ENCODE results near the gene CDC25A.

CDC25A gene

GRCh38 chr3:48140936-48141603 is 47.1 kb downstream of the CDC25A start:
- DNase-seq, result no peak

- DNase-seq, result no peak
Measured at GRCh38 chr3:48140336-48140757, 47.9 kb downstream of the CDC25A start.

- DNase-seq, result no peak
Measured at GRCh38 chr3:48137425-48137999, 50.7 kb downstream of the CDC25A start.

DNA sequence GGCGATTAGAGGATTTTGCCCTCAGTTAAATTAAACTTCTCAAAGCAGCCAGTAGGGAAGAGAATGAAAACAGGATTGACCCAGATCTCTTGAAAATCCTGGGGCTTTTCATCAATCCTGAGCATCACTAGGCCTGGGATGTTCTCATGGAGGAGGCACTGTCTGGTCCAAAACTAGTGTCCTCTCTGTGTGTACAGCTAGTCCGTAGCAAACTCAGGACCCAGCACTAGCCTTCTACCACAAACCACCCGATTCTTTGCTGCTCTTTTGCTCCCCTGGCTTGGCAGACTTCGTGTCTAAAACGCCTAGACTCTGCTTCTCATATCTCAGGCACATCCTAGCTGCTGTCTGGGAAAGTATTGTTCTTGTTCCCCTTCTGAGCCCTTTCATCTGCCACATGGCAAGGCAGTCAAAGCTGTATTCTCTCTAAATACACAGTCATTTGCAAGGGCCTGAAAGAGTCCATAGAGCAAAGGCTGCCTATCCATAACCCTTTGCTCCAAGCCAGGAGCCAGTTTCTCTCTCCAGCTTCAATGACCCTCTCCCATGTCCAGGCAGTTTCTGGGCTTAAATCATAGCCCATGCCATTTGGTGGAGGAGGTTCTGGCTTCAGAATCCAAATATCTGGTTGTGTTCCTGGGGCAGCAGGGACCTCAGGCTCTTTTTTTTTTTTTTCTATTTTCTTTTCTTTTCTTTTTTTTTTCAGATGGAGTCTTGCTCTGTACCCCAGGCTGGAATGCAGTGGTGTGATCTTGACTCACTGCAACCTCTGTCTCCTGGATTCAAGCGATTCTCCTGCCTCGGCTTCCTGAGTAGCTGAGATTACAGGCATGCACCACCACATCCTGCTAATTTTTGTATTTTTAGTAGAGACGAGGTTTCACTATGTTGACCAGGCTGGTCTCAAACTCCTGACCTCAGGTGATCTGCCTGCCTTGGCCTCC is 52.4 kb downstream of the CDC25A start:
- no peak for DNase-seq

GRCh38 chr3:48130321-48130904 is 57.8 kb downstream of the CDC25A start:
- DNase-seq, result no peak

DNA sequence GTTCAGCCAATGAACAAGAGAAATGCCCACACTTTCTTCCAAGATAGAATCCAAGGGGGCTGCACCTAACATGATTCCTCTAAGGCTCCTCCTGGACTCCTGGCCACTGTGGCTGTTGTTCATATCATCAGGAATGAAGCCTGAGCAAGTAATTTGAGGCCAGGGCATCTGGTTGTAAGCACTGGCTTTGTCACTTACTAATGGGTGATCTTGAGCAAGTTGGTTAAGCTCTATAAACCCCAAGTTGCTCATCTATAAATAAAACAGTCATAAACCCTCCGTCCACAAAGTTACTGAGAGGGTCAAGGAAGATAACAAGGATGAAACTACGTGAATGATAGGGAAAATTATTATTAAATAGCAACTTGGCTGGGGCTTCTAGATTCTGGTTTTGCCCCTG is 58.3 kb downstream of the CDC25A start:
- no peak for DNase-seq

DNA sequence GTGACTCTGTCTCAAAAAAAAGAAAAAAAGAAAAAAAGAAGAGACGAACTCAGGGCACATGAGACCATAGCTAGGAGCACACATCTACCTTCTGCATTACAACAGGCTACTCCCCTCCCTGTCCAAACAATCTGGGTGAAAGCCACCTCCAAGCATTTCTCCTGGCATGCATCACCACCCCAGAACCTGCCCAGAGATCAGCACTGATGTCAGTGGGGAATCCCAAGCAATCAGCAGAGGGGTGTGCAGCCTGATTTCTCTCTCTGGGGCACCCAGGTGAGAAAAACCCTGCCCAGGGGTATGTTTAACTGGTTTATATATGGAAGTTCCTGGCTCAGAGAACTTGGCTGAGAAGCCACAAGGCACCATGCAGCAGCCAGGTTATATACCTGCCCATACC is 59.4 kb downstream of the CDC25A start:
- DNase-seq, result no peak

GRCh38 chr3:48125886-48126622 is 62.2 kb downstream of the CDC25A start:
- no peak for DNase-seq

DNA sequence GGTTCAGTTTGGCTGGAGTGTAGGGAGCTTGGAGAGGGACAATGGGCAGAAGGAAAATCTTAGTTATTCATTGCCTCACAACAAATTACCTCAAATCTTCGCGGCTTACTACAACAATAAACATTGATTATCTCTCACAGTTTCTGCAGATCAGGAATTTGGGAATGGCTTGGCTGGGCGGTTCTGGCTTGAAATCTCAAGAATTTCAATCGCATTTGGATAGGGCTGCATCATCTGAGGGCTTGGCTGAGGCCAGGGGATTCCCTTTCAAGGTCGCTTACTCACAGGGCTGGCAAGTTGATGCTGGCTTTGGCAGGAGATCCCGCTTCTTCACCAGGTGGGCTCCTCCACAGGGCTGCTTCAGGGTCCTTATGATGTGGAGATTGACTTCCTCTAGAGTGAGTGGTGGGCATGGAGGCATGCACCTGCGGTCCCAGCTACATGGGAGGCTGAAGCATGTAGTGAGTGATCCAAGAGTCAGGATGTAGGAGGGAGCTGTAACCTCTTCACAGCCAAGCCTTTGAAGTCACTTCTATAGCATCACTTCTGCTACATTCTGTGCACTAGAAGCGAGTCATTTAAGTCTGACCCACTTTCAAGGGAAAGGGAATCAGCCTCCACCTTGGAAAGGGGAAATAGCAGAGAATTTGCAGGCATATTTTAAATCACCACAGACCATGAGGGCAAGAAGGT is 63.1 kb downstream of the CDC25A start:
- DNase-seq, result no peak

GRCh38 chr3:48123346-48123745 is 64.9 kb downstream of the CDC25A start:
- DNase-seq, result no peak

DNA sequence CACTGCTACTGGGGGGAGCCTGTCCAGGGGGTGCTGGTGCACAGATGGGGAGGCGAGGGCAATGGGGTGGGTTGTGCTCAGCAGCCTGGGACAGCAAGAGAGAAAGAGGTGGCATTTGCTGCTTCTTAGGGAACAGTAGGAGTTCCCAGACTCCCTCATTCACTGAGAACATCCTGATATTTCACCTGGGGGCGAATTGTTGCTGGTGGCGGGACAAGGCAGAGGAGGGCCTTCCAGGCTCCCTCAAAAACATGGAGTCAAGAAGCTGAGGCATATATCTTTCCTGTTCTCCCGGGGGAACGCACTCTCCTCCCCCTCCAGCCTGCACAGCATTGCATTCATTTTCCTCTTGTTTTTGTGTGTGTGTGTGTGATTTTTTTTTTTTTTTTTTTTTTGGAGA is 65.7 kb downstream of the CDC25A start:
- no peak for DNase-seq

DNA sequence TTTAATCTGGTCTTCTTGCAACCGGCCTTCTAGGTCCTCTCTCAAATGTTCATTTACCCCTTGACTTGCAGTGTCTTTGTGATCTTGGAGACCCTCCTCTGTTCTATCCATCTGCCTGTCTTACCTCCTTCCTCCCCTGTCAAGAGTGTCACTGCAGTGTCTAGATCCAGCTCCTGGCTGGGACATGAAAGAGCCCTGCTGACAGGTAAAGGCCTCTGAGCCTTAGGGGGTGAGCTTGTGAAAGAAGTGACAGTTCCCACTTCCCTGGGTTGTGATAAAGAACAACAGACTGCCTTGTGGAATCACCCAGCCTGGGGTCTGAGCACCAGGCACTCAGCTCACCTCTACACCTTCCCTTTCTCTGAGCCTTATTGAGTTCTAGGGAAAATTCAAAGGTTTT is 68.0 kb downstream of the CDC25A start:
- DNase-seq, result no peak

DNA sequence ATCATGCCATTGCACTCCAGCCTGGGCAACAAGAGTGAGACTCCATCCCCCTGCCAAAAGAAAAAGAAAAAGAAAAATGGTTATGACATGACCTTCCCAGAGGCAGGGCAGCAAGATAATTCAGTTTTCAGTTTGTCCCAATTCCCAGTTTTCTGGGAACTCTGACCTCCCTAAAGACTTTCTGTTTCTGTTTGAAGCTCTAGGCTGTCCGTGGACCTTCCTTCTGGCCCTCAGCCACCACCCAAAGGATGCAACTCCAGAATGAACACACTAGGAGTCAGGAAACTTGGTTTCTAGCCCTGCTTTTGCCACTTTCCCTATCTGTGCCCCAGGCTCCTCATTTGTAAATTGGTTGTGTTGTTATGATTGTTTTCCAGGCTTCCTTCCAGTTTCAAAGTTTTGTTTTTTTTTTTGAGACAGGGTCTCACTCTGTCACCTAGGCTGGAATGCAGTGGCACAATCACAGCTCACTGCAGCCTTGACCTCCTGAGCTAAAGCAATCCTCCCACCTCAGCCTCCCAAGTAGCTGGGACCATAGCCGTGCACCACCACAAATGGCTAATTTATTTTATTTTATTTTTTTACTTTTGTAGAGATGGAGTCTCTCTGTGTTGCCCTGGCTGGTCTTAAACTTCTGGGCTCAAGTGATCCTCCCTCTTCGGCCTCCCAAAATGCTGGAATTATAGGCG is 68.6 kb downstream of the CDC25A start:
- DNase-seq, result no peak

GRCh38 chr3:48118928-48119327 is 69.3 kb downstream of the CDC25A start:
- no peak for DNase-seq

- no peak for DNase-seq
Measured at GRCh38 chr3:48118322-48118721, 69.9 kb downstream of the CDC25A start.

GRCh38 chr3:48112813-48113212 is 75.4 kb downstream of the CDC25A start:
- no peak for DNase-seq

GRCh38 chr3:48112108-48112791 is 76.0 kb downstream of the CDC25A start:
- DNase-seq, result peak; percentile 53

GRCh38 chr3:48110463-48110862 is 77.8 kb downstream of the CDC25A start:
- no peak for DNase-seq

- DNase-seq, result no peak
Measured at GRCh38 chr3:48107227-48107626, 81.0 kb downstream of the CDC25A start.
